Keratinocyte (primary cell): ENCODE measurements around the gene ATP9B. TPM values are rescaled to one million over a fixed set of nuclear protein-coding genes. Genes with fewer than 3 reads are reported as not detected.

Experiments used
- DNase-seq: peaks from one replicate; pipeline ENCODE4 v3.0.0-alpha.2; 2011; ENCODE audit warnings: low read depth, missing footprints, low spot score
- FAIRE-seq: peaks from 2 replicates; lab custom pipeline; 2011; peaks lifted over from hg19 to GRCh38; lab: Jason Lieb, UNC
- H2AFZ ChIP-seq: 2 replicates; pipeline ENCODE4 v1.6.0; 2012; ENCODE audit warnings: low read length, control low read depth, inconsistent platforms; ENCODE audit not compliant: control insufficient read depth
- H3K27ac ChIP-seq: 2 replicates; pipeline ENCODE4 v1.5.1; 2011; ENCODE audit warnings: low read length; ENCODE audit not compliant: control insufficient read depth, insufficient read depth
- H3K27me3 ChIP-seq: 3 replicates; pipeline ENCODE4 v1.6.0; 2011; ENCODE audit warnings: low read length; ENCODE audit not compliant: control insufficient read depth, insufficient read depth; ENCODE audit errors: extremely low read depth
- H3K36me3 ChIP-seq, 2 experiments: 2 replicates in 1 of 2; 3 replicates in 1 of 2; pipeline ENCODE4 v1.5.1; 2011; ENCODE audit warnings: low read length in 2 of 2, mild to moderate bottlenecking in 1 of 2; ENCODE audit not compliant: control insufficient read depth in 2 of 2, insufficient read depth in 2 of 2; ENCODE audit errors: extremely low read depth in 1 of 2
- H3K4me1 ChIP-seq: 3 replicates; pipeline ENCODE4 v1.5.1; 2011; ENCODE audit warnings: low read length; ENCODE audit not compliant: control insufficient read depth, insufficient read depth; ENCODE audit errors: extremely low read depth
- H3K4me2 ChIP-seq: 3 replicates; pipeline ENCODE4 v1.6.0; 2011; ENCODE audit warnings: low read depth, low read length; ENCODE audit not compliant: control insufficient read depth, insufficient read depth; ENCODE audit errors: extremely low read depth
- H3K4me3 ChIP-seq, 3 experiments: fragments of 200-600 bp in 1 of 3; sonication (generic) in 1 of 3; 2 replicates in 2 of 3; 3 replicates in 1 of 3; pipeline ENCODE4 v1.5.1; 2011 to 2016; ENCODE audit warnings: low read length in 3 of 3, mild to moderate bottlenecking in 3 of 3, control low read depth in 2 of 3, inconsistent platforms in 1 of 3, low read depth in 1 of 3, mixed read lengths in 1 of 3, mixed run types in 1 of 3, moderate library complexity in 1 of 3; ENCODE audit not compliant: control insufficient read depth in 2 of 3, insufficient read depth in 2 of 3; ENCODE audit errors: extremely low read depth in 1 of 3
- H3K79me2 ChIP-seq: 2 replicates; pipeline ENCODE4 v1.6.0; 2012; ENCODE audit warnings: low read length; ENCODE audit not compliant: control insufficient read depth, insufficient read depth
- H3K9ac ChIP-seq: 3 replicates; pipeline ENCODE4 v1.6.0; 2011; ENCODE audit warnings: low read length; ENCODE audit not compliant: control insufficient read depth, insufficient read depth; ENCODE audit errors: extremely low read depth
- H3K9me1 ChIP-seq: 3 replicates; pipeline ENCODE4 v1.6.0; 2011; ENCODE audit warnings: low read length; ENCODE audit not compliant: control insufficient read depth, insufficient read depth; ENCODE audit errors: extremely low read depth
- H3K9me3 ChIP-seq: 2 replicates; pipeline ENCODE4 v1.5.1; 2012; ENCODE audit warnings: low read depth, low read length; ENCODE audit not compliant: control insufficient read depth
- H4K20me1 ChIP-seq: 3 replicates; pipeline ENCODE4 v1.6.0; 2011; ENCODE audit warnings: low read length; ENCODE audit not compliant: control insufficient read depth, insufficient read depth; ENCODE audit errors: extremely low read depth
- EZH2 ChIP-seq: IDR thresholded peaks from one replicate; pipeline ENCODE4 v1.6.1; 2012; ENCODE audit warnings: inconsistent platforms, mild to moderate bottlenecking, low read length, moderate library complexity
- dilution Hi-C: fragments of 300-500 bp; cut with MboI; formaldehyde crosslinking; loops from one replicate; pipeline ENCODE4 v1.7.0; 2020; ENCODE audit warnings: low sequenced_read_pairs; ENCODE audit not compliant: extremely low pct_ligation_motif_present
- polyA plus RNA-seq, 5 experiments: library from polyadenylated mRNA; depleted of rRNA in 3 of 5; stranded (reverse) in 3 of 5; stranded (forward) in 1 of 5; unstranded in 1 of 5; fragments of >200 nt; gene quantifications; 1 replicate in 1 of 5; 2 replicates in 3 of 5; 3 replicates in 1 of 5; pipeline versions ENCODE4 v1.2.1 to v1.2.3, GENCODE V29; 2011 to 2012; ENCODE audit warnings: missing spikeins in 2 of 5, low read depth in 1 of 5, low replicate concordance in 1 of 5
- TF ChIP-seq, protein P1 (sequence below), 3 experiments: IDR thresholded peaks in 1 of 3; conservative IDR thresholded peaks in 1 of 3; optimal IDR thresholded peaks in 1 of 3; 2 replicates in 2 of 3; 3 replicates in 1 of 3; pipeline versions ENCODE3 to v1.5.1; 2011; ENCODE audit warnings: low read length in 3 of 3, mild to moderate bottlenecking in 3 of 3, moderate library complexity in 2 of 3, control low read depth in 1 of 3, inconsistent platforms in 1 of 3; ENCODE audit not compliant: insufficient read depth in 2 of 3; ENCODE audit errors: extremely low read depth in 1 of 3

Gene ATP9B
- polyA plus RNA-seq, 1 donor (not counting 4 experiments of a cell fraction or from before 2014, with no cell fraction given): 16.1 TPM

- Histone ChIP-seq H3K79me2 (no peaks in the 10 kb centered on the region), H3K4me3 (no peak overlapping the region), H3K27me3 (no peaks in the 10 kb centered on the region), H4K20me1 (no peaks in the 10 kb centered on the region), H3K4me1 (no peaks in the 10 kb centered on the region), H3K27ac (no peak overlapping the region), H3K9me1 (no peaks in the 10 kb centered on the region), H3K4me2 (no peak overlapping the region), H2AFZ (no peak overlapping the region), H3K9me3 (no peaks in the 10 kb centered on the region), H3K36me3 (no peaks in the 10 kb centered on the region), H3K9ac (no peak overlapping the region)
- FAIRE-seq: no peak
- no peak for DNase-seq
- dilution Hi-C loops: no loop called here
- TF ChIP-seq, protein P1, sequence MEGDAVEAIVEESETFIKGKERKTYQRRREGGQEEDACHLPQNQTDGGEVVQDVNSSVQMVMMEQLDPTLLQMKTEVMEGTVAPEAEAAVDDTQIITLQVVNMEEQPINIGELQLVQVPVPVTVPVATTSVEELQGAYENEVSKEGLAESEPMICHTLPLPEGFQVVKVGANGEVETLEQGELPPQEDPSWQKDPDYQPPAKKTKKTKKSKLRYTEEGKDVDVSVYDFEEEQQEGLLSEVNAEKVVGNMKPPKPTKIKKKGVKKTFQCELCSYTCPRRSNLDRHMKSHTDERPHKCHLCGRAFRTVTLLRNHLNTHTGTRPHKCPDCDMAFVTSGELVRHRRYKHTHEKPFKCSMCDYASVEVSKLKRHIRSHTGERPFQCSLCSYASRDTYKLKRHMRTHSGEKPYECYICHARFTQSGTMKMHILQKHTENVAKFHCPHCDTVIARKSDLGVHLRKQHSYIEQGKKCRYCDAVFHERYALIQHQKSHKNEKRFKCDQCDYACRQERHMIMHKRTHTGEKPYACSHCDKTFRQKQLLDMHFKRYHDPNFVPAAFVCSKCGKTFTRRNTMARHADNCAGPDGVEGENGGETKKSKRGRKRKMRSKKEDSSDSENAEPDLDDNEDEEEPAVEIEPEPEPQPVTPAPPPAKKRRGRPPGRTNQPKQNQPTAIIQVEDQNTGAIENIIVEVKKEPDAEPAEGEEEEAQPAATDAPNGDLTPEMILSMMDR (optimal IDR thresholded peaks at IDR 0.05 in 1 of 3, IDR thresholded peaks at IDR 0.05 in 1 of 3, conservative IDR thresholded peaks at IDR 0.05 in 1 of 3; ENCODE audit: extremely low read depth in 1 of 3, insufficient read depth in 2 of 3, low read length in 3 of 3): no peak
- no peak for TF ChIP-seq EZH2
Observed at GRCh38 chr18:79234438-79234837, 165.2 kb downstream of the ATP9B start.

DNA sequence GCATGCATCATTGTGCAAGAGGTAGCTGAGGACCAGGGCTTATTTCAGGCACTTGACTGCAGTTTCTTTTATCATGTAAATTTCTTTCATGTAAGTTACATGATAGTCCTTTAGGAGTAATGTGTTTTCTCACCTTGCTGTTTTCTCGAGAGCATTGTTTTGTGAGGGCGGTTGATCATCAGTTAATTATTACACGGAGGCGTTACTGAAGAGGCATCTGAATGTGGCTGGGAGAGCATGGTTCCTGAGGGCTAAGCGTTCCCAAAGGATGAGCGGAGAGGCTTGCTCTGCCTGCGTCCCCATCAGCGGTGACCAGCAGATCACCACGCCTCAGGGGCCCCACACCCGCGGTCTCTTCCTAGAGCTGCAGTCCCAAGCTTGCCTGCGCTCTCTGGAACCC lies 170.4 kb downstream of the ATP9B start:
- no peaks in the 10 kb centered on the region for H4K20me1 ChIP-seq
- no peaks in the 10 kb centered on the region for H3K9me3 ChIP-seq
- H3K9me1 ChIP-seq: no peaks in the 10 kb centered on the region
- no peak for DNase-seq
- no peak overlapping the region for H3K27ac ChIP-seq
- no peak overlapping the region for H3K4me2 ChIP-seq
- dilution Hi-C loops: no loop called here
- H3K9ac ChIP-seq: no peak overlapping the region
- TF ChIP-seq EZH2: no peak
- TF ChIP-seq, protein P1 (optimal IDR thresholded peaks at IDR 0.05 in 1 of 3, IDR thresholded peaks at IDR 0.05 in 1 of 3, conservative IDR thresholded peaks at IDR 0.05 in 1 of 3; ENCODE audit: extremely low read depth in 1 of 3, insufficient read depth in 2 of 3, low read length in 3 of 3): no peak
- no peaks in the 10 kb centered on the region for H3K4me1 ChIP-seq
- FAIRE-seq: no peak
- H3K27me3 ChIP-seq: no peaks in the 10 kb centered on the region
- H3K4me3 ChIP-seq: no peak overlapping the region
- peaks cover 0 to 2% of the 10 kb centered on the region in 2 experiments for H3K36me3 ChIP-seq
- no peaks in the 10 kb centered on the region for H3K79me2 ChIP-seq
- no peak overlapping the region for H2AFZ ChIP-seq
